ENCODE measurements around the gene ABCA7.

GRCh38 chr19:1090731-1091543 is 51.0 kb downstream of the ABCA7 start:
- TF ChIP-seq CTCF (IDR thresholded peaks at IDR 0.05) = no peak
- TF ChIP-seq POLR2A (IDR thresholded peaks at IDR 0.05) = no peak
